ENCODE data around the gene ADH4. TPM values are rescaled to one million over a fixed set of nuclear protein-coding genes. Genes with fewer than 3 reads are reported as not detected.

Gene ADH4
- total RNA-seq, 4 donors from 2014 or later = 0.57 to 8.0 (median 0.75) TPM

GRCh38 chr4:99161373-99162099, 17.4 kb upstream of the ADH4 start:
- TF ChIP-seq POLR2AphosphoS5 (IDR thresholded peaks at IDR 0.05) = no peak
- TF ChIP-seq EP300 (IDR thresholded peaks at IDR 0.05) = no peak
- no peak for TF ChIP-seq POLR2A (IDR thresholded peaks at IDR 0.05; ENCODE audit: low read depth)
- TF ChIP-seq CTCF (IDR thresholded peaks at IDR 0.05) = no peak
- no peak overlapping the region for H3K4me3 ChIP-seq
- H3K4me1 ChIP-seq = no peaks in the 10 kb centered on the region
- H3K9me3 ChIP-seq = no peaks in the 10 kb centered on the region
- H3K27ac ChIP-seq (replicated peaks in 1 of 4) = no peak overlapping the region
- no peak for DNase-seq (ENCODE audit: extremely low spot score)
- H3K36me3 ChIP-seq = peaks cover 0 to 6% (median 0%) of the 10 kb centered on the region in 4 donors
- 95% methylated on average over 3 of the region's 3 CpGs for WGBS
- intact Hi-C loops (cut with DNase I) = no loop called here
- H3K27me3 ChIP-seq = no peaks in the 10 kb centered on the region

- no peaks in the 10 kb centered on the region for H3K4me1 ChIP-seq
- DNase-seq (ENCODE audit: extremely low spot score) = no peak
- intact Hi-C loops (cut with DNase I) = no loop called here
- H3K4me3 ChIP-seq = no peak overlapping the region
- no peaks in the 10 kb centered on the region for H3K27me3 ChIP-seq
- peaks cover 0 to 6% (median 0%) of the 10 kb centered on the region in 4 donors for H3K36me3 ChIP-seq
- no peak for TF ChIP-seq CTCF (IDR thresholded peaks at IDR 0.05)
- TF ChIP-seq POLR2A (IDR thresholded peaks at IDR 0.05; ENCODE audit: low read depth) = no peak
- TF ChIP-seq POLR2AphosphoS5 (IDR thresholded peaks at IDR 0.05) = no peak
- TF ChIP-seq EP300 (IDR thresholded peaks at IDR 0.05) = no peak
- WGBS = 94% methylated on average over 1 of the region's 1 CpG
- no peak overlapping the region for H3K27ac ChIP-seq (replicated peaks in 1 of 4)
- no peaks in the 10 kb centered on the region for H3K9me3 ChIP-seq
Measured at GRCh38 chr4:99159699-99160098, 15.6 kb upstream of the ADH4 start.

- 67% methylated on average over 3 of the region's 3 CpGs for WGBS
- Histone ChIP-seq H3K27ac (replicated peaks in 1 of 4) (no peak overlapping the region), H3K9me3 (no peaks in the 10 kb centered on the region), H3K4me1 (no peaks in the 10 kb centered on the region), H3K36me3 (peaks cover 0 to 6% (median 0%) of the 10 kb centered on the region in 4 donors), H3K27me3 (no peaks in the 10 kb centered on the region), H3K4me3 (no peak overlapping the region)
- DNase-seq (ENCODE audit: extremely low spot score) = no peak
- intact Hi-C loops (cut with DNase I) = no loop called here
- TF ChIP-seq POLR2AphosphoS5 (IDR thresholded peaks at IDR 0.05) (no peak), POLR2A (IDR thresholded peaks at IDR 0.05; ENCODE audit: low read depth) (no peak), CTCF (IDR thresholded peaks at IDR 0.05) (no peak), EP300 (IDR thresholded peaks at IDR 0.05) (no peak)
Measured at GRCh38 chr4:99157478-99157935, 13.4 kb upstream of the ADH4 start.

GRCh38 chr4:99156992-99157391, 12.9 kb upstream of the ADH4 start:
- TF ChIP-seq POLR2AphosphoS5 (IDR thresholded peaks at IDR 0.05) (no peak), EP300 (IDR thresholded peaks at IDR 0.05) (no peak), CTCF (IDR thresholded peaks at IDR 0.05) (no peak), POLR2A (IDR thresholded peaks at IDR 0.05; ENCODE audit: low read depth) (no peak)
- no peaks in the 10 kb centered on the region for H3K27me3 ChIP-seq
- no peaks in the 10 kb centered on the region for H3K4me1 ChIP-seq
- 71% methylated on average over 1 of the region's 1 CpG for WGBS
- DNase-seq (ENCODE audit: extremely low spot score) = no peak
- no peak overlapping the region for H3K27ac ChIP-seq (replicated peaks in 1 of 4)
- intact Hi-C loops (cut with DNase I) = no loop called here
- H3K9me3 ChIP-seq = no peaks in the 10 kb centered on the region
- H3K4me3 ChIP-seq = no peak overlapping the region
- H3K36me3 ChIP-seq = peaks cover 0 to 6% (median 0%) of the 10 kb centered on the region in 4 donors

Data from esophagus muscularis mucosa (tissue), 4 donors.